H9 (cell line): ENCODE results near the gene ARSH. TPM values are rescaled to one million over a fixed set of nuclear protein-coding genes. Genes with fewer than 3 reads are reported as not detected.

Source experiments
- DNase-seq: peaks from one replicate; pipeline ENCODE4 v3.0.0-alpha.2; 2017
- H2AFZ ChIP-seq: one replicate; pipeline ENCODE4 v1.6.1; 2013; ENCODE audit warnings: mild to moderate bottlenecking, low read length, control low read depth, moderate library complexity
- H2AK5ac ChIP-seq: 2 replicates; pipeline ENCODE4 v1.6.1; 2013; ENCODE audit warnings: low read length, control low read depth, mixed read lengths; ENCODE audit not compliant: insufficient read length
- H2BK120ac ChIP-seq: one replicate; pipeline ENCODE4 v1.6.1; 2013; ENCODE audit warnings: low read depth, mild to moderate bottlenecking, low read length, control low read depth, inconsistent platforms; ENCODE audit not compliant: poor library complexity, severe bottlenecking
- H2BK12ac ChIP-seq: 2 replicates; pipeline ENCODE4 v1.6.1; 2013; ENCODE audit warnings: low read length, control low read depth, mixed read lengths, low read depth; ENCODE audit not compliant: insufficient read length
- H2BK15ac ChIP-seq: 2 replicates; pipeline ENCODE4 v1.6.1; 2013; ENCODE audit warnings: low read depth, low read length, control low read depth
- H2BK20ac ChIP-seq: one replicate; pipeline ENCODE4 v1.6.1; 2013; ENCODE audit warnings: low read depth, mild to moderate bottlenecking, low read length, control low read depth, inconsistent platforms; ENCODE audit not compliant: poor library complexity, severe bottlenecking
- H2BK5ac ChIP-seq: 2 replicates; pipeline ENCODE4 v1.6.1; 2013; ENCODE audit warnings: low read length, control low read depth, mixed read lengths; ENCODE audit not compliant: insufficient read length
- H3K14ac ChIP-seq: 2 replicates; pipeline ENCODE4 v1.6.1; 2013; ENCODE audit warnings: low read length, control low read depth; ENCODE audit not compliant: insufficient read depth
- H3K18ac ChIP-seq: 2 replicates; pipeline ENCODE4 v1.6.1; 2013; ENCODE audit warnings: low read depth, mild to moderate bottlenecking, mixed read lengths, low read length, control low read depth; ENCODE audit not compliant: insufficient read length
- H3K23ac ChIP-seq: 2 replicates; pipeline ENCODE4 v1.6.1; 2013; ENCODE audit warnings: low read length, control low read depth, mixed read lengths, low read depth; ENCODE audit not compliant: insufficient read length
- H3K23me2 ChIP-seq: 2 replicates; pipeline ENCODE4 v1.6.1; 2013; ENCODE audit warnings: low read depth, mild to moderate bottlenecking, mixed read lengths, low read length, control low read depth; ENCODE audit not compliant: insufficient read length, poor library complexity, severe bottlenecking
- H3K27ac ChIP-seq: 2 replicates; pipeline ENCODE4 v1.5.1; 2013; ENCODE audit warnings: low read length, control low read depth, mixed read lengths, low read depth; ENCODE audit not compliant: insufficient read length
- H3K27me3 ChIP-seq: 2 replicates; pipeline ENCODE4 v1.6.1; 2013; ENCODE audit warnings: low read length, control low read depth, inconsistent platforms; ENCODE audit not compliant: insufficient read depth
- H3K4ac ChIP-seq: 2 replicates; pipeline ENCODE4 v1.6.1; 2013; ENCODE audit warnings: low read depth, mild to moderate bottlenecking, control low read depth, inconsistent platforms, low read length, moderate library complexity
- H3K4me1 ChIP-seq: 2 replicates; pipeline ENCODE4 v1.6.1; 2013; ENCODE audit warnings: low read length, control low read depth, inconsistent platforms; ENCODE audit not compliant: insufficient read depth
- H3K4me2 ChIP-seq: 2 replicates; pipeline ENCODE4 v1.6.1; 2013; ENCODE audit warnings: low read length, control low read depth, mixed read lengths; ENCODE audit not compliant: insufficient read length, insufficient read depth
- H3K56ac ChIP-seq: 2 replicates; pipeline ENCODE4 v1.6.1; 2013; ENCODE audit warnings: low read depth, mild to moderate bottlenecking, mixed read lengths, low read length, control low read depth; ENCODE audit not compliant: insufficient read length
- H3K79me1 ChIP-seq: 2 replicates; pipeline ENCODE4 v1.6.1; 2013; ENCODE audit warnings: low read depth, mild to moderate bottlenecking, moderate library complexity, low read length, control low read depth, inconsistent platforms; ENCODE audit not compliant: insufficient read depth, poor library complexity, severe bottlenecking
- H3K79me2 ChIP-seq: 2 replicates; pipeline ENCODE4 v1.6.1; 2013; ENCODE audit warnings: low read length, control low read depth, inconsistent platforms; ENCODE audit not compliant: insufficient read depth
- H3K9ac ChIP-seq: 2 replicates; pipeline ENCODE4 v1.6.1; 2013; ENCODE audit warnings: low read length, control low read depth, mixed read lengths; ENCODE audit not compliant: insufficient read length; ENCODE audit errors: extremely low read depth
- H3K9me3 ChIP-seq: one replicate; pipeline ENCODE4 v1.6.1; 2013; ENCODE audit warnings: low read depth, low read length, inconsistent platforms; ENCODE audit not compliant: control insufficient read depth
- H3T11ph ChIP-seq: one replicate; pipeline ENCODE4 v1.6.1; 2013; ENCODE audit warnings: mild to moderate bottlenecking, low read length, control low read depth, inconsistent platforms
- H4K20me1 ChIP-seq: one replicate; pipeline ENCODE4 v1.6.1; 2013; ENCODE audit not compliant: control insufficient read depth, insufficient read length, insufficient read depth
- H4K5ac ChIP-seq: 2 replicates; pipeline ENCODE4 v1.6.1; 2013; ENCODE audit warnings: low read depth, mild to moderate bottlenecking, mixed read lengths, low read length, control low read depth; ENCODE audit not compliant: insufficient read length
- H4K8ac ChIP-seq: replicated peaks from 2 replicates; pipeline ENCODE4 v1.6.1; 2013; ENCODE audit warnings: low read length, control low read depth, mixed read lengths, low read depth; ENCODE audit not compliant: insufficient read length
- H4K91ac ChIP-seq: 2 replicates; pipeline ENCODE4 v1.6.1; 2013; ENCODE audit warnings: low read depth, mild to moderate bottlenecking, moderate library complexity, mixed read lengths, low read length, control low read depth; ENCODE audit not compliant: insufficient read length
- H3K27ac Mint-ChIP-seq, 3 experiments: 2 replicates in 2 of 3; 3 replicates in 1 of 3; pipeline ENCODE4 v1.8.0; 2020 to 2021; ENCODE audit warnings: mixed read lengths in 3 of 3, mild to moderate bottlenecking in 1 of 3, moderate library complexity in 1 of 3
- H3K27me3 Mint-ChIP-seq: 2 replicates; pipeline ENCODE4 v1.8.0; 2021; ENCODE audit warnings: low read depth, mild to moderate bottlenecking, moderate library complexity, mixed read lengths
- H3K36me3 Mint-ChIP-seq, 3 experiments: 2 replicates in 2 of 3; 3 replicates in 1 of 3; pipeline ENCODE4 v1.8.0; 2020 to 2021; ENCODE audit warnings: low read depth in 3 of 3, mixed read lengths in 3 of 3; ENCODE audit not compliant: insufficient read depth in 1 of 3
- H3K4me1 Mint-ChIP-seq, 2 experiments: 2 replicates each; pipeline ENCODE4 v1.8.0; 2020; ENCODE audit warnings: mixed read lengths in 2 of 2
- H3K4me3 Mint-ChIP-seq, 2 experiments: 2 replicates in 1 of 2; 3 replicates in 1 of 2; pipeline ENCODE4 v1.8.0; 2020 to 2021; ENCODE audit warnings: mild to moderate bottlenecking in 2 of 2, mixed read lengths in 2 of 2, moderate library complexity in 1 of 2
- H3K9me3 Mint-ChIP-seq, 2 experiments: 2 replicates in 1 of 2; 3 replicates in 1 of 2; pipeline ENCODE4 v1.8.0; 2020; ENCODE audit warnings: mild to moderate bottlenecking in 2 of 2, mixed read lengths in 2 of 2, moderate library complexity in 1 of 2
- CTCF ChIP-seq: fragments of 200-600 bp; sonication (generic); conservative IDR thresholded peaks from 3 replicates; pipeline ENCODE4 v1.8.0; 2021; ENCODE audit warnings: antibody characterized with exemption, mild to moderate bottlenecking
- WGBS: extraction: QIAGEN DNeasy Blood & Tissue Kit; methylation state at CpG from one replicate; pipeline ENCODE4 v1.1.7; 2013; ENCODE audit warnings: missing lambda C conversion rate, low lambda C conversion rate, mixed read lengths; ENCODE audit not compliant: insufficient read length; ENCODE audit errors: extremely low coverage; 5-methylcytosine and 5-hydroxymethylcytosine counted together
- total RNA-seq: library from RNA; stranded (reverse); gene quantifications from 2 replicates; pipeline ENCODE4 v1.2.1, GENCODE V29; 2021

The ARSH gene
- total RNA-seq, 1 experiment from 2014 or later, result not detected

- Mint-ChIP-seq H3K9me3 (peaks cover 0 to 5% of the 10 kb centered on the region in 2 experiments; a peak in 2 of 5 replicates), H3K4me1 (peaks cover 55 to 58% of the 10 kb centered on the region in 2 experiments)
These were observed 40.4 kb upstream of the ARSH start for GRCh38 chrX:2965965-2966364.

More at GRCh38 chrX:2965965-2966364, 40.4 kb upstream of the ARSH start:
- Histone ChIP-seq H3K23ac (no peak overlapping the region), H4K91ac (no peak overlapping the region), H3K9me3 (no peaks in the 10 kb centered on the region), H3T11ph (no peak overlapping the region), H4K20me1 (no peaks in the 10 kb centered on the region), H2BK15ac (no peak overlapping the region), H2AFZ (no peak overlapping the region), H4K5ac (no peak overlapping the region), H2BK120ac (no peak overlapping the region), H3K4me1 (peaks cover 7% of the 10 kb centered on the region), H3K9ac (no peak overlapping the region), H3K79me2 (no peaks in the 10 kb centered on the region), H3K14ac (no peak overlapping the region), H3K27ac (no peak overlapping the region), H3K4me2 (no peak overlapping the region), H2AK5ac (no peak overlapping the region), H2BK5ac (no peak overlapping the region), H3K79me1 (no peaks in the 10 kb centered on the region), H3K23me2 (no peaks in the 10 kb centered on the region), H3K4ac (no peak overlapping the region), H3K56ac (no peak overlapping the region), H2BK12ac (no peak overlapping the region), H4K8ac (no peak overlapping the region), H3K18ac (no peak overlapping the region), H2BK20ac (no peak overlapping the region), H3K27me3 (no peaks in the 10 kb centered on the region)
- no peak for TF ChIP-seq CTCF
- H3K36me3 Mint-ChIP-seq, result no peaks in the 10 kb centered on the region; a peak in 2 of 7 replicates
- no CpG with 5 or more reads among the region's 6 CpGs for WGBS
- peaks cover 3% of the 10 kb centered on the region; the same call in 1 of the 2 replicates for H3K27me3 Mint-ChIP-seq
- no peak overlapping the region; a peak in 2 of 7 replicates for H3K27ac Mint-ChIP-seq
- DNase-seq, result no peak
- H3K4me3 Mint-ChIP-seq, result no peak overlapping the region
